Measurements from ENCODE around the gene DIDO1.

The DIDO1 gene

DNA sequence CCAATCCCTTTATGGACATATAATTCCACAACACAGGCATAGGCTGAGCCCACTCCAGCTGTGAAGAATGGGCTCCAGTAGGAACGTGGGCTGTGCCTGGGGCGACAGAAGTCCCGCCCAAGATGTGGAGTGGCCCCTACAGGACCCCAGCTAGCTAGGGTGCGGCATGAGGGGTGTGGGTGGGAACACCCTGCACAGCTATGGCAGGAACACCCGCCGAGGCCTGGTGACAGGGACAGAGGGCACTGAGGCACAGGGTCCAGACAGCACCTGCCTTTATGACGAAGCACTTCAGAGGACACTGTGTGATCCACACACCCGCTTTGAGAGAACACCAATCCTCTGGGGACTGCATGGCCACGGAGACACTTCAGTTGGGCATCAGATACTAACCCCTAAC is 36.4 kb downstream of the DIDO1 start:
- no peak for DNase-seq

DNA sequence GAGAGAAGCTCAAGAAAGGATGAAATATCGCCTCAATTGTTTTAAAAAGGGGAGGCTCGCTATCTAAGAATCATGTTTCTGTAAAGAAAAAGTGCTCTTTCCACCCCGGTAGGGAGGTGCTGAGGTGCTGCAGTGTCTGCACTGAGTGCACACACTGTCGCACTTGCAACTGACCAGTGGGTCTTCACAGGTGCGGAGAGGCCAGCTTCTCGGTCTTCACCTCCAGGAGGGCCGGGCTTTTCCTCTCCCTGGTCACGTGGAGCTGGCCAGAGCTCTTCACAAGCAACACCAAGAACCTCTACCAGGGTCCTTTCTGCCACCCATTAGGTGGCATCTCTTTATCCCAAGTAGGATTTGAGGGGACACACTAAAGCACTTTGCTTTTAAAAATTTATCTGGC is 36.9 kb downstream of the DIDO1 start:
- DNase-seq, result no peak

DNA sequence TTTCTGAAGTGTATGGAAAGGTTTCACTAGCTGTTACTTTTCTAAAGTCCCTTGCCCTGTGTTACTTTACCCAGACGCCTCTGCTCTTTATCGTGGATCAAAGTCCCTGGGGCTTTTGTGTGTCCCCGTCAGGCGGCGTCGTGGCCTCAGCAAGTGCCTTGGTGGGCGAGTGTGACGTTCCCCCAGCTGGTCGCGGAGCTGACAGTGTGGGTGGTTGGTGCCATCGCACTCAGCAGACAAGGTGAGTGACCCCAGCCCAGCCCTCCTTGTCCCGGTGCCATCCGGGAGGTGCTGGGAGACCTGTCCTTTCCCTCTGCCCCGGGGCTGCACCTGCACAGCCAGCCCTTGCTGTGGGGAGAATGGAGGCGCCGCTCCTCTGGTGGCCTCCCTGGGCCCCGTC is 37.4 kb downstream of the DIDO1 start:
- DNase-seq, result no peak

DNA sequence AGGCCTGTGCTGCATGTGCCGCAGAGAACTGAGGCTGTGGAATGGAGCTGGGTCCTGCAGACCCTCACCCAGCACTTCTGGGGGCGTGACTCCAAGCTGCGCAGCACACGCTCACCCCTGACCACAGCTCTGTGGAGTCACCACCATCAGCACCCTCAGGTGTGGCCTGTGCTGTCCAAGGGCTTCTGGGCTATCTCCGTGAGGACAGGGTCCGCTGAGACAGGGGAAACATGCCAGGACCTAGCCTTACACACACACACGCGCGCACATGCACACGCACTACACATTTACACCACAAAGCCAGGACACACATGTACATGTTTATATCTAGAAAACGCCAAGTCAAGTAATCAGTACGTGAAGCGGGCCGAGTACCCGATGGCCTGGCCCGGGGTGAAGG is 37.9 kb downstream of the DIDO1 start:
- DNase-seq, result no peak

DNA sequence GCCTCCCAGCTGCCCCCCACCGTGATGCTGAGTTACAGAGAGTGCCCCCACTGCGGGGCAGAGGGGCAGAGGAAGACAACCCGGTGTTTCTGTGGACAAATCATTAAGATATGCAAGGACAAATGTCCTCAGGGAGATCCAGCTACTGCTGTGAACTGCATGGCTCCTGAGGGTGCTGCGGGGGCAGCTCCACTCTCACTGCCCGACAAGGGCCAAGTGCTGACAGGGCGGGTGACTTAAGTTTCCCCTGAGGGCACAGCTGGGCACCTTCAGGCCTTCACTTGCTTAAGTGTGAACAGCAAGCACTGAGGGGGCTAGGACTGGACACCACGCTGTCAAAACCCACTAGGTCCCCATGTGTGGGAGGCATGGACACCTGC is 38.5 kb downstream of the DIDO1 start:
- no peak for DNase-seq

DNA sequence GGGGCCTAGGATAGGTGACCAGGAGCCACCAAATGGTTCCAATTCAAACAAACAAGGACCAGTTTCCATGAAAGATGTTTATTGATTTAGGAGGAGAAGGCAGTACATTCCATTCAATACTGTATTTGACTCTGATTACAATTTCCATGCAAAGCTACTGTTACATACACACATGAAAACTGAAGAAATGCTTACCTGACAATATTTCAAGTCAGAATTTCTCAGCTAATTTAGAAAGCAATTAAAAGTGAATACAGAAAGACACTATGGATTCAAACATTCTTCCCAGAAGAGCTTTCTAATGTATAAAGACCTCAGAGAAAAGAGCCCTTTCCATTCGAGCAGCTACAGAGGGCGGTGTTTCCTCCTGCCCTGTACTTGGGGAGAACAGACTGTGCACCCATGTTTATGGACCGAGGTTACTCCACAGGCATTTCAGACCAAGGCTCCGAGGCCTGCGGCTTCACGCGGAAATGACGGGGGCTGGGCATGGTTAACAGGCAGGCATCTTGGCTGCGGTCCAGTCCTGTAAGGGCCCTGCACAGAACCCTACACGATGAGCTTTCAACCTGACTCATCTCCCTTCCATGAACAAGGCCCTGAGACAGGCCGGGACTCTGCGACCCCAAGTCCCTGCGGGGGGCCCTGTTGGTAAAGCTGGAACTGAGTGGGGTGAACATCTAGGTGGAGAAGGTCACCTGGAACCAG is 39.0 kb downstream of the DIDO1 start:
- peak; percentile 4 for DNase-seq

DNA sequence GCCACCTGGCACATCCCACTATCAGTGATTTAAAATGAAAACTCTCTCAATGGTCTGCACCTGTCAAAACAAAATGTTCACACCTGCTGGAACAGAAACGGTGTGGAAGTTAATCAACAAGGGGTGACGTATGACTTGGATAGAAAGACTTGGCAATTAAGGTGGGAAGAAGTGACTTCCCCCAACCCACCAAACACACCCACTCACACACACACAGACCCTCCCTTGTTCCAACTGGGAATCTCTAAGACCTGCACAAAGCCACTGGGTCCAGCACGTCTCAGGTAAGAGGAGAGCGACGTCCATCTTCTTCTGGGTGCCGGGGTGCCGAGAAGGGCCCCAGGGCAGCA is 39.6 kb downstream of the DIDO1 start:
- DNase-seq, result no peak

DNA sequence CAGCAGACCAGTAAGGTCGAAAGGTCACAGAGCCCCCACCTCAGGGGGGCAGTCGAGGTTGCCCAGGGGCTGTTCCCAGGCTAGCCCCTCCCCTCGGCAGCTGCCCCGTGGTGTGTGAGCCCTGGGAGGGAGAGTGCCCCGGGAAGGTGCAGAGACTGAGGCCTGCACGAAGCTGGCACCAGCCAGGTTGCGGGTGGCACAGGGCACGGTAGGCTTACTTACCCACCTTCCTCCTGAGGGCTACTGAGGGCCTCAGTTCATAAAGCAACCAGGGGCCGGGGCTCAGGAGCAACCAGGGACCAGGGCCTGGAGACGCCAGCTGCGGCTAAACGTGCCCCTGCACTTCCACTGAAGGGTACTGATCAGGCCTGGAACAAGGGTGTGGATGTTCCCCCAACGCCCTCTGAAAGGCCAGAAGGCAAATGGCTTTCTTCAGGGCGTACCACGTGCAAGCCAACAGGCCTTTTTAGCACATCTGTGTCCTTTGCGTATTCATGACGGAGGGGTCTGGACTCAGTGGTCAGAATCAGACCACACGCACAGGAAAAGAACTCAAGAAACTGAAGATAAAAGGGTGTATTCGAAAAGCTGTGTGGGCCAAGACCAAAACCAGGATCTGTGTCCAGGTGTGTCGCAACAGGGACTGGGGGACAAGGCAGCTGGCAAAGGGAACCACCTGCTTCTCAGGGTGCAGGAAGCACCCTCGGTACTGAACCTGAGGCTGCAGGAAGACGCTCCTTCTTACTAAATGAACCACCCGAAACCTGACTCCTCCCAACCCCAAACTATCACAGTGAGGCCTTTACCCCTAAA is 40.2 kb downstream of the DIDO1 start:
- DNase-seq, result no peak

DNA sequence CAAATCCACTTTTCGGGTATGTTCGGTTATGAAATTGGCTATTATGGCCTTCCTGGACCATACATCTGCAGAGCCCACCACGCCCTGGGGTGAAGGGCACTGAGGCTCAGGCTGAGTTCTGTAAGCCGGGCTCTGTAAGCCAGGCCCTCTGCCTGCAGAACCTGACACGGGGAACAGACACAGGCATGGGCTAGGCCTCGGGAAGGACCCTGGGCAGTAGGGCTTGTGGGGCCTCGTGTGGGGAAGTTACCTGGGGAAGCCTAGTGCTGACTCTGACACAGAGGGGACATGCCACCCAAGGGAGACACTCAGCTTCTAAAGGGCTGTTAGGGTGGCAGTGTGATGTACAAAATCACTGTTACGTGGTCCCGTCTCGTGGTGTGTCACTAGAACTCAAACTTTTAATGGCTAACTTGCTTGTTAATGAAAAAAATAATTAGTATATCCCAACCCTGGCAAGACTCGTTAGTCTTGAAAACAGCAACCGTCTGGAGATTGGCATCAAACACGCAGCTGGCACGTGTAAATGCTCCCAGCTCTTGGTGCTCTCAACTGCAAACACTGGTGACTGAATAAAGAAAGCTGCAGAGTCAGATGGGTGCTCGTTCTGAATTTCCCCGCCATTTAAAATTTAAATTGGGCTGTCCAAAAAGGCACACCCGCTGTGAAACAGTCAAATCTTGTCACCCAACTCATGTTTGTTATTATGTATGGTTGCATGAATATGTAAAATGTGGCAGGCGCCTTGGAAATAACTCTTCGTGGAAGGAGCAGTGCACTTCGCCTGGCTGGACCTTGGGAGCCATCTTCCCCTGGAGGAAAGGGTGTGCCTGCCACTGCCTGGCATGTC is 41.0 kb downstream of the DIDO1 start:
- DNase-seq, result no peak

DNA sequence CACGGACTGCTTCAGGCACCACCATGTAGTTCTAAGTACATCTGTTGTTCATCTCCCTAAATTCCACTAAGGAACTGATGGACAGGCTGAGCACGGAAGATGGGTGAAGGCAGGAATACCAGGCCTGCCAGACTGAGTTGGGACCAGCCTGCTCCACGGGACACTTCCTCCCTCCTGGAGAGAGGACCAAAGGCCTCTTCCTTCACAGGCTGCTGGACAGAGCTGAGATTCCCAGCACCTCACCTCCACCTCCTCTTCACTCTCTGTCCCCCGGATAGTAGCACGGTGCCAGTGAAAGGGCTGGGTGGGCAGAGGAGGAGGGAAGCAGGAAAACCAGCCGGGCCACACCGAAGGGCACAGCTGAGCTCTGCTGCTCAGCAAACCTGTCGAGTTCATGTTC is 41.7 kb downstream of the DIDO1 start:
- no peak for DNase-seq

DNA sequence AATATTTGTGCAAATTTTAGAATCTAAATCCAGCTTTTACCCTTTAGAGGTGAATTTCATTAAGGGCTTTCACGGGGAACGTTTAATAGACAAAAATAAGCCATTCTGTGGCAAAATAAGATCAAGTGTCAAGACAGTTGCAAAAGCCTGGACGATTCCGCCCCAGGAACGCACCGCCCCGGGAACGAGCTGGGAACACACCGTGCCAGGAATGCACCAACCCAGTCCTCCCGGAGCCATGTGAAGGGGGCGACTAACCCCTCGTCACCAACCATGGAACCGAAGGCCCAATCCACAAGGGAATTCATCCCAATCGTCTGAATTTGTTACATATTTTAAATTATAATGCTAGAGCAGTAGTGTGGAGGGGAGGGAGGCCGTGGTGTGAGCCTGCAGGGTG is 43.9 kb downstream of the DIDO1 start:
- no peak for DNase-seq

DNA sequence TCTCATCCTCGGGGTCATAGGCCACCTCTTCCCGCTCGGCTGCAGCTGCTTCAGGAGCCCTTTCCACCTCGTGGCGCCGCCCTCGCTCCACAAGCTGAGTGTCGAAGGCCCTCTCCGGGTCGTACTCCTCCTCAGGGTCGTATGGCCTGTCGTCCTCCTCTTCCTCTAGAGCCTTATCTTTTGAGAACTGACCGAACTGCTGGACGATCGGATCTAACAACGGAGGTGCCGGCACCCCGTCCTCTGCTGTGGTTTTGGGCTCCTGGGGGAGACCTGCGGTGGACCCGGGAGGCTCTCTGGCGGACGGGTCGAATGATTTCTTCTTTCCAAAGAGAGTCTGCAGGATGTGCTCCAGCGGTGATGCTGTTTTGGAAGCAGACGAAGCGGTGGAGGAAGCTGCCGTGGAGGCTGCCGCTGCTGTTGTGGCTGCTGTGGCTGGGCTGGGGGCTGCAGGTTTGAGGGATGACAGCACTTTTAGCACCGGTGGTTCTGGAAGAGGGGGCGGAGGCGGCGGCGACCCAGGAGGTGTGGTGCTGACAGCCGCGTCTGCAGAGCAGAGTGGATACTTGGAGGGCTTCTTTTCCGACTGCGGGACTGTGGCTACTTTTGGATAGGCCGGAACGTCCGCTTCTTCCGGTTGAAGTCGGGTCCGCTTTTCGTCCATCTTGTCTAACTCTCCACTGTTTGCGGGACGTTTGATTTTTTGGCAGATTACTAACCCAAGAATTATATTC is 44.5 kb downstream of the DIDO1 start:
- DNase-seq, result no peak

DNA sequence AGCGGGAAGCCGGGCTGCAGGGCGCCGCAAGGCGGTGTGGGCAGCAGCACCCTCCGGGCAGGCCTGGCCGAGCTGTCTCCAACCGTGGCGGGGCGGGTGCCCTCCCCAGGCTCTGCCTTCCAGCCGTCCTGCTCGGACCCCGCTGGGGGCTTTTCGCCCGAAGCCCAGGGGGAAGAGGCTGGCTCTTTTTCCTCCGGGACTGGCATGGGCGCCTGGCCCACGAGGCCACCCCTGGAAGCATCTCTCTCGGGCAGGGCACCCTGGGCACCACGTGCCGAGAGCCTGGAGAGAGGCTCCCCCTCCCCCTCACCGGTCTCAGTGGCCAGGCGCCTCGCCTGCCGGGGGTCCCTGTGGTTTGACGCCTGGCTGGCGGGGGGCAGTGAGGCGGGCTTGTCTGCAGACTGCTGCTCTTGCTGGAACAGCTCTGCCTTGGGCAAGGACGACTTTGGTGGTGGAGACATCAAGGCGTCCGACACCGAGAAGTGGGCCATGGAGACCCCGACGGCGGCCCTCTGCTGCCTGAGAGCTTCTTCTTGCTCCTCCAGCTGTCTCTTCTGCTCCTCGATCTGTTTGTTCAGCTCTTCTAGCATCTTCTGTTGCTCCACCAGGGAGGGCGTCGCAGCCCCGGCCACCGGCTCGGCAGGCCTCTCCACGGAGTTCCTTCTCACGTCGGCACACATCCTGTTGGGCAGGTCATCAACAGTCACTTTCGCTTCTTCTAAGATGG is 45.2 kb downstream of the DIDO1 start:
- no peak for DNase-seq

DNA sequence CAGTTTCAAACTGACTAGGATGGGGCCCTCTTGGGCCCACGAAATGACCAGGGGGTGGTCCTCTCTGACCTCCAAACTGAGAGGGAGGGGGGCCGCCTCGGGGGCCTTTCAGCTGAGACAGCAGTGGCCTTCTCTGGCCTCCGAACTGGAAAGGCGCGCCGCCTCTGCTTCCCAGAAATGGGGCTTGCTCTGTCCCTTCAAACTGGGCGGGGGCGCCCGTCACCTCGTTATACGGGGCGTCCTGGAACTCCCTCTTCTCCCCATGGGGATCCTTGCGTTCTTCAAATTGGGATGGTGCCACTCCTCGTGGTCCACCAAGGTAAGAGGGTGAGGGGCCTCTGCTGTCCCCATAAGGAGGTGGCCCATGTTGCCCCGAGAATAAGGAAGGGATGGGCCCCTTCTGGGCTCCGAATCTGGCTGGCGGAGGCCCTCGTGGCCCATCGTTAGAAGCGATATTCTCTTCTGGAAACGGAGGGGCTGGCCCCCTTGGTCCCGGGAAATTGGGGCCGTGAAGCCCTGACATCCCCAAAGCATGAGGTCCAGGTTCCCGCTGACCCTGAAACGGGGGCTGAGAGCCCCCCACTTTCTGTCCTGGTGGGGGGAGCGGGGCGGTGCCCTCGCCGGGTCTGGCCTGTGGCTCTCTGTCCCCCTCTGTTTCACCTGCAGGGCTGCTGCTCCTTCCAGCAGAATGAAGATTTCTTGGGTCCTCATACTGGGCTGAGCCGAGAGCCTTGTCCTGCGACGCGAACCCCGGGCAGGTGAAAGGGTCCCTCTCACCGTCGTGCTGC is 46.0 kb downstream of the DIDO1 start:
- DNase-seq, result no peak

DNA sequence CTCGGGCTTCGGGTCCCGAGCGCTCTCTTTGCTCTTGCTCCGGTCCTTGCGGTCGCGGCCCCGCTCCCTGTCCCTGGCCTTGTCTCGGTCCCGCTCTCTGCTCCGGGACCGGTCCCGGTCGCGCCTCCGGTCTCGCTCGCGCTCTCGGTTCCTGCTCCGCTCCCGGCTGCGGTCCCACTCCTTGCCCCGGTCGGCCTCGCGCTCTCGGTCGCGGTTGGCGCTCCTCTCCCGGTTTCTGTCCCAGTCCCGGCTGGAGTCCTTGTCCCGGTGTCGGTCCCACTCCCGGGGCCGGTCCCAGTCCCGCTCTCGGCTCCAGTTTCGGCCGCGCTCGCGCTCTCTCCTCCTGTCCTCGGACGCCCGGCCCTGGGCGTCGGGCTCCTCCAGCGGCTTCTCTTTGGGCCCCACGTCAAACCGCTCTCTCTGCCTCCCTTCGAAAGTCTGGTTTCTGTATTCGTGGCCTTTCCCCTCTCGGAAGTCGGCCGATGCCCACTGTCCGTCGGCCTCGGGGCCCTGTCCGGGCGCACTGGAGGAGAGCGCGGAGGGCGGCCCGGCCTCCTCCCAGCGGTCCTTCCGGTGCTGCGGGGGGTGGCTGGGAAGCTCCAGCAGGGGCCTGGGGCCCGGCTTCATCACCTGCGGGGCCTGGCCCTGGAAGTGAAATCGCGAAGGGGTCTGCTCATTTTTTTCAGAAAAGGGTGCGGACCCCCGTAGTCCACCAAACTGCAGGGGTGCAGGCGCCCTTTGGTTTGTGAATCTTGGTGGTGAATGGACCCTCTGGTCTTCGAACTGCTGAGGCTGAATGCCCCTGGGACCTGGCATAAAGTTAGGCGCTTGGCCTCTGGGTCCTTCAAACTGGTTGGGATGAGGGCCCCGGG is 46.8 kb downstream of the DIDO1 start:
- no peak for DNase-seq

DNA sequence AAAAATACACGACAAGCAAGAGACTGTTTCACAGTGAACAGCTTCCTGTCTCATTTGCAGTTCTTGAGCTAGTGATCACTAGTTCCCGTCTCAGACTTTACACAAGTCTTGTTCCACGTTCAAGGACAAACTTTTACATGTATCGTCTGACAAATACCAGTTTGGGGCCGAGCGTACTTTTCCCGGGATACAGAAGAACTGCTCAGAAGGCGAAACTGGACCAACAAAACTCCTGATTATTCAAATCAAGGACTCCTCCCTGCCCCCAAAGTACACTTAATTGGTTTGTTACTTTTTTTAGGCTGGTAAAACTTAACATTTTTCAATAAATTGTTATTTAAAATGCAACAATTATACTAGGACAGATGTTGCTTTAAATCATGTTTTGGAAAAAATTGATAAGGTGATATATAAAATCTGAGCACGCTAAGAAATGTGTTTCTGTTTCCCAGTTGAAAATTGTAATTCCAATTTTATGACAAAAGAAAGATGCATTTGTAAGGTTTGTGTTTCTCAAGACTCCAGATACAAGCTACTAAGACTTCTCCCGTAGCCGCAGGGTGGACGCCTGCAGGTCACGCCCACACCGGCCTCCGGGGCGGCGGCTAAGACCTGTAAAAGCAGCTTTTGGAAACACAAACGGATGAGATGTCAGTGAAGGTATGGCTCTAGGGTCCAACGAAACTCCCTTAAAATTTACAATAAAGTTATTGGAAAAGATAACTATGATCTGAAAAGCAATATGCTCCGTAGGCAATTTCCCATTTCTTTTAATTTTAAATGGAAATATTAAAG is 47.9 kb downstream of the DIDO1 start:
- DNase-seq, result no peak

DNA sequence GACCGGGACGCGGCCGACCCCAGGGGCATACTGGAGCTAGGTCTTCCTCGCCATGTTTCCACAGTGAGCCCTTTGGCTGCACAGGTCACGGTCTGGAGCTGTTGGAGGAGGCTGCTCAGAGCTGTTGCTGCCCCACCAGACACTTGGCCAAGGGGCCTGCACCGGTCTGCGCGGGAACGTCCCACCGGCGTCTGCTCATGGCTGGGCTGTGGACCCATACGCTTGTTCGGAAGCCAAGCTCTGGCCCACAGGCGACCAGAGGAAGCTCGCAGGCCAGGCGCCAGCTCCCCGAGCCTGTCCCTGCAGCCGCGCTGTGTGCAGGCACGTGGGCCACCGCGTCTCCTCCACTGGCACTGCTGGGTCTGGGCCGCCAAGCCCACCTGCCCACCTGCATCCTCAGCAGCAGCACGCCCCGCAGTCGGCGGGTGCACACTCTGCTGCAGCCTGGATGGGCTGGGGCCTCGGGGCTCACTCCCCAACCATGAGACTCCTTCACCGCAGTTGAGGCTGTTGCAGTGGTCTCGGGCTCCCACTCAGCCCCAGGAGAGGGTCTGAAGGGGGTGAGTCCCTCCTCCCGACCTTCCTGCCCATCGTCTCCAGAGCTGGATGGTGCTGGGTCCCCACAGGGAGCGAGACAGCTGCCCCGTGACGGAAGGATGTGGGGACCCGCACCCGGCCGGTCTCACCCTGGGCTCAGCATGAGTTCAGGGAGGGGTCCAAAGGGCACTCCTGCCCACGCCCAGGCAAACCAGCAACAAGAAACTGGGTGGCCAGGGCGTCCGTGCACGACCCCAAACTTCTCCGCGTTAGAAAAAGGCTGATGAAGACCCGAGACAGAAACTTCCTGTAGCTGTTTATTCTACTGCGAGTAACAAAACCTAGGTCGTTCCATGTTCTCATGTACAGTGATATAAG is 49.1 kb downstream of the DIDO1 start:
- no peak for DNase-seq

DNA sequence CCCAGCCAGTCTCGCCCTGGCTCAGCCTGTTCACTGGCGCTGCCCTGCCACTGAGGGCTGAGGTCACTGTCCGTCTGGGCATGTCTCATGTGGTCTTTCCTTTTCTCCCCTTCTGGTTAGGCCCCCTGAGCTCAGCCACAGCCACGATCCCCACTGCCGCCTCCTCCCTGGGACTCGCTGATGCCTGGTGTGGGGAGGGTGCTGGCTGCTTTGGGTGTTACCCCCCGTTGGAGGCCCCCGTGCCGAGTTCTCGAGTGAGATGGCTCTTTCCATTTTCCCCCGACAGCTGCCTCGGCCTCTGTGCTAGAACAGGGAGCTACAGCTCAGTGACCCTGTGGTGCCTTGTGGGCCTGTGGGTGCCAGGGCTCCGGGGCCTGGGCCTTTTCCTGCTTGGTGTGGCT is 49.8 kb downstream of the DIDO1 start:
- DNase-seq, result no peak

Measured in kidney glomerular epithelial cell (primary cell).